Ishikawa (cell line): ENCODE results near the gene VN1R5.
A peak's percentile ranks its signal among the peaks of the same experiment; 100 is the strongest.
"Not testable (repeated sequence)": the region's sequence is repeated elsewhere in the genome, so short reads cannot be mapped to it uniquely, and the experiment has no call there.

Source experiments
- CEBPB ChIP-seq: IDR thresholded peaks from 2 replicates; pipeline ENCODE4 v1.6.1; 2012
- CREB1 ChIP-seq: IDR thresholded peaks from 2 replicates; pipeline ENCODE4 v1.6.1; 2012; ENCODE audit warnings: low read depth
- EGR1 ChIP-seq: IDR thresholded peaks from 2 replicates; pipeline ENCODE4 v1.6.1; 2012
- EP300 ChIP-seq: IDR thresholded peaks from 2 replicates; pipeline ENCODE4 v1.6.1; 2012; ENCODE audit warnings: borderline replicate concordance
- FOXM1 ChIP-seq: IDR thresholded peaks from 2 replicates; pipeline ENCODE4 v1.6.1; 2012; ENCODE audit warnings: low read depth, borderline replicate concordance
- NFIC ChIP-seq: IDR thresholded peaks from 2 replicates; pipeline ENCODE4 v1.6.1; 2012
- RAD21 ChIP-seq: IDR thresholded peaks from 2 replicates; pipeline ENCODE4 v1.6.1; 2012; ENCODE audit warnings: low read depth
- TAF1 ChIP-seq: IDR thresholded peaks from 2 replicates; pipeline ENCODE4 v1.6.1; 2012; ENCODE audit warnings: low read depth, mild to moderate bottlenecking
- TCF12 ChIP-seq: IDR thresholded peaks from 2 replicates; pipeline ENCODE4 v1.6.1; 2012; ENCODE audit warnings: low read depth
- TEAD4 ChIP-seq: IDR thresholded peaks from 2 replicates; pipeline ENCODE4 v1.6.1; 2012
- YY1 ChIP-seq: IDR thresholded peaks from 2 replicates; pipeline ENCODE4 v1.6.1; 2012; ENCODE audit warnings: low read depth
- ZBTB7A ChIP-seq: IDR thresholded peaks from 2 replicates; pipeline ENCODE4 v1.6.1; 2012; ENCODE audit warnings: low read depth
- TF ChIP-seq, protein P1 (sequence below): IDR thresholded peaks from 2 replicates; pipeline ENCODE4 v1.6.1; 2012
- TF ChIP-seq, protein P2 (sequence below): IDR thresholded peaks from 2 replicates; pipeline ENCODE4 v1.6.1; 2012; ENCODE audit warnings: low read depth, mild to moderate bottlenecking
- TF ChIP-seq, protein P3 (sequence below): IDR thresholded peaks from 2 replicates; pipeline ENCODE4 v1.6.1; 2012

Gene VN1R5

DNA sequence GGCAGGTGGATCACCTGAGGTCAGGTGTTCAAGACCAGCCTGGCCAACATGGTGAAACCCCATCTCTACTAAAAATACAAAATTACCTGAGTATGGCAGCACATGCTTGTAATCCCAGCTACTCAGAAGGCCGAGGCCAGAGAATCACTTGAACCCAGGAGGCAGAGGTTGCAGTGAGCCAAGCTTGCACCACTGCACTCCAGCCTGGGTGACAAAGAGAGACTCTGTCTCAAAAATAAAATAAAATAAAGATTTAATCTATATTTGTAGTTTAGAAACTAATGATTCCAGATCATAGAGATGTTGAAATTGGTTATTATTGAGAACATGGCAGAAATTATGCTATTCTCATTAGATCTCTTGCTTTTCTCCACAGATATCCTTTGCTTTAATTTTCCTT lies at the start of gene VN1R5:
Gene VN1R5, plus strand, starts transcription at position 301 of the 400 bp plus-strand sequence.
- not testable (repeated sequence) for TF ChIP-seq CREB1, EP300, TCF12

DNA sequence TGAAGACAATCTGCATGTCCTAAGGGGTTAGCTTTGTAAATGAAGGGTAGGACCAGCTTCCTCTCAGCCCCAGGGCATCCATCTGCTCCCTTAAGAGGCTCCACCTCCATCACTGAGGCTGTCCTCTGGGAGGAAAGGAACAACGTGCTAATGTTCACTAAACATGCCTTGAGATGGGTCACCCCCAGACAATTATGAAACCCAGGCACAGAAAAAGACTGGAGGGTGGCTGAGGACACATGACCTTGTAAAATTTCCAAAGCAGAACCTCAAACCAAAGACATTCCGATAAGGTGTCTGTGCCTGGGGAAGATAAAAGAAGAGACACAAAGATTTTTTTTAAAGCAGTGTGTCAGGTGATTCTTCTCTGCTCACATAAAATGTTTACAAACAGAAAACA lies 46.5 kb upstream of the VN1R5 start:
- TF ChIP-seq, protein P1, sequence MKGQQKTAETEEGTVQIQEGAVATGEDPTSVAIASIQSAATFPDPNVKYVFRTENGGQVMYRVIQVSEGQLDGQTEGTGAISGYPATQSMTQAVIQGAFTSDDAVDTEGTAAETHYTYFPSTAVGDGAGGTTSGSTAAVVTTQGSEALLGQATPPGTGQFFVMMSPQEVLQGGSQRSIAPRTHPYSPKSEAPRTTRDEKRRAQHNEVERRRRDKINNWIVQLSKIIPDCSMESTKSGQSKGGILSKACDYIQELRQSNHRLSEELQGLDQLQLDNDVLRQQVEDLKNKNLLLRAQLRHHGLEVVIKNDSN, result no peak
- TF ChIP-seq CREB1, result no peak
- TF ChIP-seq RAD21, result no peak
- TF ChIP-seq TCF12, result no peak
- no peak for TF ChIP-seq EGR1

DNA sequence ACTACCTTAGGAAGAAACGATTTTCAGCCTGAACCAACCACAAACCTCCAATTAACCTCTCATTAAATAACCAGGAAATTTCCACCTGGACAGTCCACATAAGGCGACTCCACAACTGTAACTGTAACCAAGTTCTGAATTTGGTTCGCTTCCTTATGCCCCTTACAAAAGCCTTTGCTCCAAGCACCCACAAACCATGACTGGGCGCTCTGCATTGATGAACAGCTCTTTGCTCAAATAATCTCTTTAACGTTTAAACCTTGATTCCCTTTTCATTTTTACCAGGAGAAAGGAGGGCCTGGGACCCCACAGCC lies 45.9 kb upstream of the VN1R5 start:
- TF ChIP-seq TAF1 (no peak), CEBPB (no peak), CREB1 (no peak), RAD21 (no peak)
- TF ChIP-seq, protein P2, sequence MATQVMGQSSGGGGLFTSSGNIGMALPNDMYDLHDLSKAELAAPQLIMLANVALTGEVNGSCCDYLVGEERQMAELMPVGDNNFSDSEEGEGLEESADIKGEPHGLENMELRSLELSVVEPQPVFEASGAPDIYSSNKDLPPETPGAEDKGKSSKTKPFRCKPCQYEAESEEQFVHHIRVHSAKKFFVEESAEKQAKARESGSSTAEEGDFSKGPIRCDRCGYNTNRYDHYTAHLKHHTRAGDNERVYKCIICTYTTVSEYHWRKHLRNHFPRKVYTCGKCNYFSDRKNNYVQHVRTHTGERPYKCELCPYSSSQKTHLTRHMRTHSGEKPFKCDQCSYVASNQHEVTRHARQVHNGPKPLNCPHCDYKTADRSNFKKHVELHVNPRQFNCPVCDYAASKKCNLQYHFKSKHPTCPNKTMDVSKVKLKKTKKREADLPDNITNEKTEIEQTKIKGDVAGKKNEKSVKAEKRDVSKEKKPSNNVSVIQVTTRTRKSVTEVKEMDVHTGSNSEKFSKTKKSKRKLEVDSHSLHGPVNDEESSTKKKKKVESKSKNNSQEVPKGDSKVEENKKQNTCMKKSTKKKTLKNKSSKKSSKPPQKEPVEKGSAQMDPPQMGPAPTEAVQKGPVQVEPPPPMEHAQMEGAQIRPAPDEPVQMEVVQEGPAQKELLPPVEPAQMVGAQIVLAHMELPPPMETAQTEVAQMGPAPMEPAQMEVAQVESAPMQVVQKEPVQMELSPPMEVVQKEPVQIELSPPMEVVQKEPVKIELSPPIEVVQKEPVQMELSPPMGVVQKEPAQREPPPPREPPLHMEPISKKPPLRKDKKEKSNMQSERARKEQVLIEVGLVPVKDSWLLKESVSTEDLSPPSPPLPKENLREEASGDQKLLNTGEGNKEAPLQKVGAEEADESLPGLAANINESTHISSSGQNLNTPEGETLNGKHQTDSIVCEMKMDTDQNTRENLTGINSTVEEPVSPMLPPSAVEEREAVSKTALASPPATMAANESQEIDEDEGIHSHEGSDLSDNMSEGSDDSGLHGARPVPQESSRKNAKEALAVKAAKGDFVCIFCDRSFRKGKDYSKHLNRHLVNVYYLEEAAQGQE, result no peak
- TF ChIP-seq, protein P1, result no peak

DNA sequence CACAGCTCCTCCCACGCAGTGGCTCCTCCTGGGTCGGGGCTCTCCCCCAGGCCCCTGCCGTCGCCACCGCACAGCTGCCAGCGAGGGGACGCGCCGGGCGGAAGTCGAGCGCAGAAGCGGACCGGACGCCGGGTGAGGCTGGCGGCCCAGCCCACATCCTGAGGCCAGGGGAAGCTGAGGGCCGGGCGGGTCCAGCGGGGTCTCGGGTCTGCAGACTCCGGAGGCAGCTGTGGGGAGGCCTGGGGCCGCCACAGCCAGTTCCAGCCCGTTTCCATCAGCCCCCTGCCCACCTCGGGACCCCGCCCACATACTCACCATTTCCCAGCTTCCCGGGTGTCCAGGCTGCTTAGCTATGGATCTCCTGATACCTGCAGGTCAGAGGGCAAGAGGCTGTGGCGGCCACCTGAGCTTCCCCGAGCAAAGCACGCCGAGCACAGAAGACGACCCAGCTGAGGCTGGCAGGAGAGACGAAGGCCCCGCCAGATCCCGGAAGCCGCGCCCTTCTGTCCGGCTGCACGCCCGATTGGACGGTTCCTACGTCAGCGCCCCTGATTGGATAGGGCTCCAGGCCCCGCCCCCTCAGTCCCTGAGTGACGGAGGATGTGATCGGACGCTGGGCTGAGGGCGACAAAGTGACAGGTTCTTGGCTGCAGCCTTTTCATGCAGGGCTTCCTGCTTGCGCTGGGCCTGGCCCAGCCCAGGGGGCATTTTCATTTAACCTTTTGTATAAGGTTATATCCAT lies 45.3 kb upstream of the VN1R5 start:
- TF ChIP-seq EP300 (no peak), YY1 (0 out of 2 replicates have a peak, but pooled peaks have one; percentile 42), CEBPB (no peak), EGR1 (no peak), FOXM1 (0 out of 2 replicates have a peak, but pooled peaks have one; percentile 31), TCF12 (peak; percentile 50; the same call in 1 of the 2 replicates), CREB1 (peak; percentile 65), ZBTB7A (peak; percentile 79), TEAD4 (no peak), RAD21 (no peak), NFIC (peak; percentile 62), TAF1 (peak; percentile 90)
- TF ChIP-seq, protein P3, sequence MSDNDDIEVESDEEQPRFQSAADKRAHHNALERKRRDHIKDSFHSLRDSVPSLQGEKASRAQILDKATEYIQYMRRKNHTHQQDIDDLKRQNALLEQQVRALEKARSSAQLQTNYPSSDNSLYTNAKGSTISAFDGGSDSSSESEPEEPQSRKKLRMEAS, result peak; percentile 78
- TF ChIP-seq, protein P2, result 0 out of 2 replicates have a peak, but pooled peaks have one; percentile 4
- TF ChIP-seq, protein P1, result peak; percentile 8; the same call in 1 of the 2 replicates

DNA sequence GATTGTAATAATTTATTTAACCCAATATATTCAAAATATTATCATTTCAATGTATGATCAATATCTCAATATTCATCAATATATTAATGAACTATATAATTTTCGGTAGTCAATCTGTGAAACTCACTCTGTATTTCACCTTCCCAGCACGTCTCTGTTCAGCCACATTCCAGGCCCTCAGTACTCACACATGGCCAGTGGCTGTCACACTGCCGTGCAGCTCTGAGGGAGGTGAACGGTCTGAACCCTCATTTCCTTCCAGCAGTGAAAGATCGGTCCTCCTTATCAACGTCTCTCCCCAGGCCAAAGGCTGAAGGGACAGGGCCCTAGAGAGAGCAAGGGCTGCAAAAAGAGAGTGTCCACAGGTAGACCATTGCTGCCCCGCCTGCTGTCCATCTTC lies 44.5 kb upstream of the VN1R5 start:
- TF ChIP-seq, protein P1, result no peak
- no peak for TF ChIP-seq TEAD4
- no peak for TF ChIP-seq TCF12
- no peak for TF ChIP-seq EP300
- TF ChIP-seq, protein P2, result no peak
- TF ChIP-seq FOXM1, result no peak
- TF ChIP-seq ZBTB7A, result no peak
- TF ChIP-seq YY1, result no peak
- no peak for TF ChIP-seq CEBPB
- TF ChIP-seq, protein P3, result no peak
- no peak for TF ChIP-seq NFIC
- TF ChIP-seq TAF1, result no peak
- TF ChIP-seq RAD21, result no peak
- TF ChIP-seq EGR1, result no peak
- no peak for TF ChIP-seq CREB1
